Upper lobe of right lung (tissue), 1 donor: ENCODE data around the gene KAT7. TPM values are rescaled to one million over a fixed set of nuclear protein-coding genes. Genes with fewer than 3 reads are reported as not detected.

Source experiments
- ATAC-seq: fragments of 200-7000 bp; cut with Tn5 transposase; one replicate; pipeline ENCODE4 v1.9.1; 2020; ENCODE audit warnings: mild to moderate bottlenecking, moderate library complexity
- DNase-seq: peaks from one replicate; pipeline ENCODE4 v3.0.0-alpha.2; 2020
- H3K27ac ChIP-seq: fragments of 200-600 bp; one replicate; pipeline ENCODE4 v1.8.0; 2022
- H3K27me3 ChIP-seq: fragments of 200-600 bp; one replicate; pipeline ENCODE4 v1.8.0; 2022; ENCODE audit warnings: mild to moderate bottlenecking
- H3K36me3 ChIP-seq: fragments of 200-600 bp; one replicate; pipeline ENCODE4 v1.8.0; 2022
- H3K4me1 ChIP-seq: fragments of 200-600 bp; one replicate; pipeline ENCODE4 v1.8.0; 2022
- H3K4me3 ChIP-seq: fragments of 200-600 bp; one replicate; pipeline ENCODE4 v1.8.0; 2022; ENCODE audit warnings: mild to moderate bottlenecking
- H3K9me3 ChIP-seq: fragments of 200-600 bp; one replicate; pipeline ENCODE4 v1.8.0; 2022
- CTCF ChIP-seq: fragments of 200-600 bp; IDR thresholded peaks from one replicate; pipeline ENCODE4 v1.8.0; 2022; ENCODE audit warnings: antibody characterized with exemption
- intact Hi-C: fragments of 100-400 bp; cut with DNase I; formaldehyde crosslinking; loops from one replicate; pipeline ENCODE4 v1.11.0; 2022
- total RNA-seq: library from RNA; stranded (reverse); fragmentation: NEBNext Ultra II Directional; extraction: Animal tissue kit (Norgen Biotek cat#: 25700); gene quantifications from one replicate; pipeline ENCODE4 v1.2.1, GENCODE V29; 2021
- donor health status: DM: no; HTN: yes; CAD: no; lungs with severe emphysema.

Gene KAT7
- total RNA-seq, 1 donor from 2014 or later: 61.4 TPM

- no peaks in the 10 kb centered on the region for H3K9me3 ChIP-seq
- intact Hi-C loops: no loop called here
- no peak for TF ChIP-seq CTCF
- ATAC-seq (no peak), DNase-seq (no peak)
- peaks cover 43% of the 10 kb centered on the region for H3K4me1 ChIP-seq
- H3K27me3 ChIP-seq: no peaks in the 10 kb centered on the region
- H3K36me3 ChIP-seq: no peaks in the 10 kb centered on the region
- no peak overlapping the region for H3K27ac ChIP-seq
- H3K4me3 ChIP-seq: no peak overlapping the region
Measured at GRCh38 chr17:49745175-49746139, 43.0 kb upstream of the KAT7 start.

- no peak for DNase-seq
- ATAC-seq: no peak
- no peaks in the 10 kb centered on the region for H3K27me3 ChIP-seq
- peaks cover 28% of the 10 kb centered on the region for H3K4me1 ChIP-seq
- H3K9me3 ChIP-seq: no peaks in the 10 kb centered on the region
- no peak for TF ChIP-seq CTCF
- no peak overlapping the region for H3K4me3 ChIP-seq
- no peaks in the 10 kb centered on the region for H3K36me3 ChIP-seq
- intact Hi-C loops: no loop called here
- peak overlapping the region; percentile 63 for H3K27ac ChIP-seq
Measured at GRCh38 chr17:49746791-49747490, 41.5 kb upstream of the KAT7 start.

- intact Hi-C loops: no loop called here
- ATAC-seq (no peak), DNase-seq (no peak)
- H3K4me1 ChIP-seq: peaks cover 21% of the 10 kb centered on the region
- no peaks in the 10 kb centered on the region for H3K36me3 ChIP-seq
- H3K27me3 ChIP-seq: no peaks in the 10 kb centered on the region
- no peak overlapping the region for H3K27ac ChIP-seq
- no peaks in the 10 kb centered on the region for H3K9me3 ChIP-seq
- TF ChIP-seq CTCF: no peak
- H3K4me3 ChIP-seq: no peak overlapping the region
Measured at GRCh38 chr17:49747632-49748031, 40.8 kb upstream of the KAT7 start.

GRCh38 chr17:49748223-49748622 is 40.3 kb upstream of the KAT7 start:
- H3K9me3 ChIP-seq: no peaks in the 10 kb centered on the region
- TF ChIP-seq CTCF: no peak
- H3K4me3 ChIP-seq: no peak overlapping the region
- H3K27me3 ChIP-seq: no peaks in the 10 kb centered on the region
- peaks cover 15% of the 10 kb centered on the region for H3K4me1 ChIP-seq
- ATAC-seq (no peak), DNase-seq (no peak)
- no peak overlapping the region for H3K27ac ChIP-seq
- intact Hi-C loops: no loop called here
- no peaks in the 10 kb centered on the region for H3K36me3 ChIP-seq

- Histone ChIP-seq H3K4me3 (no peak overlapping the region), H3K4me1 (peaks cover 15% of the 10 kb centered on the region), H3K36me3 (no peaks in the 10 kb centered on the region), H3K9me3 (no peaks in the 10 kb centered on the region), H3K27me3 (no peaks in the 10 kb centered on the region), H3K27ac (no peak overlapping the region)
- intact Hi-C loops: no loop called here
- no peak for DNase-seq
- ATAC-seq: peak; percentile 42
- no peak for TF ChIP-seq CTCF
Measured at GRCh38 chr17:49748791-49749190, 39.7 kb upstream of the KAT7 start.
